ENCODE data around the gene LRRC37A3.
A peak's percentile ranks its signal among the peaks of the same experiment; 100 is the strongest.
"Not testable (repeated sequence)": the region's sequence is repeated elsewhere in the genome, so short reads cannot be mapped to it uniquely, and the experiment has no call there.

LRRC37A3 gene

GRCh38 chr17:64919289-64920025 is at the start of gene LRRC37A3:
Gene LRRC37A3, minus strand, starts transcription at chr17:64919478. Its CDS starts 22,221 bp downstream, at chr17:64897257.
- FAIRE-seq (peak; percentile 75), DNase-seq (ENCODE audit: insufficient read length, low spot score) (peak; percentile 65)
- TF ChIP-seq POLR2A (IDR thresholded peaks at IDR 0.05; ENCODE audit: low read depth, low read length): peak; percentile 75

GRCh38 chr17:64965873-64966287 is 46.6 kb upstream of the LRRC37A3 start:
- FAIRE-seq (peak; percentile 83), DNase-seq (ENCODE audit: insufficient read length, low spot score) (peak; percentile 22)
- peak; percentile 34; the same call in 1 of the 2 replicates for TF ChIP-seq POLR2A (IDR thresholded peaks at IDR 0.05; ENCODE audit: low read depth, low read length)

DNA sequence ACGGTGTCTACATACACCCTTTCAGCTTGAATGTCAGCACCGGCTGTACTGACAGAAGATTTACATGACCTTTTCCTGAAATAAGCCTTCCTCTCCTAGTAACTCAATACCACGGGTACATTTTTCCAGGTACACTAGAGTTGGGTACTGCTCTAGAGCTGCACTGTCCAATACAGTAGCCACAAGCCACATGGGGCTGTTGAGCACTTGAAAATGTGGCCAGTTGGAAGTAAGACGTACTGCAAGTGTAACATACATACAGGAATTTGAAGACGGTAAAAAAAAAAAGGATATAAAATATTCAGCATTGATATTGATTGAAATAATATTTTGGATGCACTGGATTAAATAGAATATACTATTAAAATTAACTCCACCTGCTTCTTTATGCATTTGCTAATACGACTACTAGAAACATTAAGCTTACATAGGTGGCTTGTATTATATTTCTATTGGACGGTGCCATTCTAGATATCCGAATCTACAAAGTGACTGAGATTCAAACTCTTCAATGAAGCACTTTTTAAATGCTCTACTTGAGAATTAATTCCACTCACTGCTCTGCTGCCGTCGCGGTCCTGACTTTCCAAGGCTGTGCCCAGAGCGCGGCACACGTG is 46.1 kb upstream of the LRRC37A3 start:
- DNase-seq (ENCODE audit: insufficient read length, low spot score); FAIRE-seq: not testable (repeated sequence)

- FAIRE-seq: peak; percentile 38
- TF ChIP-seq POLR2A (IDR thresholded peaks at IDR 0.05; ENCODE audit: low read depth, low read length): no peak
- DNase-seq (ENCODE audit: insufficient read length, low spot score): no peak
Measured at GRCh38 chr17:64964796-64965195, 45.5 kb upstream of the LRRC37A3 start.

GRCh38 chr17:64963814-64964213 is 44.5 kb upstream of the LRRC37A3 start:
- FAIRE-seq; DNase-seq (ENCODE audit: insufficient read length, low spot score): not testable (repeated sequence)

DNA sequence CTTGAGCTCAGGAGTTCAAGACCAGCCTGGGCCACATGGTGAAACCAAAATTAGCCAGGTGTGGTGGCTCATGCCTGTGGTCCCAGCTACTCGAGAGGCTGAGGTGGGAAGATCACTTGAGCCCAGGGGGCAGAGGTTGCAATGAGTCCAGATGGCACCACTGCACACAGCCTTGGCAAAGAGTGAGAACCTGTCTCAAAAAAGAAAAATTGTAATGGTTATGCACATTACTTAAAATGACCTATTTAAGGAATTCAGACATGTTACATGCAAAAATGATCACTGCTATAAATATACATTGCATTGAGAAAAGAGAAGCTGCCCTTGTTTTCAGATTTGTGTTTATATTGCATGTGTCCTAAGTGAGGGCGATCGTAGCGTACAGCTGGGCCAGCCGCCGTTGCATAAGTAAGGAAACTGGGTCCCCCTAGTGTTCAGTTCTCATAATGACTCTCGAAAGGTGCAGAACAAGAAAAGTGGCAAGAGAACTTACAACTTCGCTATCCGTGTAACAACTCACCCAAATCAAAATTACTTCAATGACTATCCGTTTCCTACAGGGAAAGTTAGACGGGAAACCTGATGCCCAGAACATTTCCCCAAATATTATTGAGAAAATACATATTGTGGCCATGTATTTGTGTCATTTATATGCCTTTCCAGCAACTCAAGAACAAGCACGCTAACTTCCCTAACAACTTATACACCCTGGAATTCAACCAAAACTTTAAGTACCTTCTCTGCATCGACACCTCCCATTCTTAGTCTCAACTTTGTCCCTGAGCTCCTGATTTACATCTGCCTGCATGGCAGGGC is 42.5 kb upstream of the LRRC37A3 start:
- peak; percentile 80 for FAIRE-seq
- not testable (repeated sequence) for DNase-seq (ENCODE audit: insufficient read length, low spot score)

DNA sequence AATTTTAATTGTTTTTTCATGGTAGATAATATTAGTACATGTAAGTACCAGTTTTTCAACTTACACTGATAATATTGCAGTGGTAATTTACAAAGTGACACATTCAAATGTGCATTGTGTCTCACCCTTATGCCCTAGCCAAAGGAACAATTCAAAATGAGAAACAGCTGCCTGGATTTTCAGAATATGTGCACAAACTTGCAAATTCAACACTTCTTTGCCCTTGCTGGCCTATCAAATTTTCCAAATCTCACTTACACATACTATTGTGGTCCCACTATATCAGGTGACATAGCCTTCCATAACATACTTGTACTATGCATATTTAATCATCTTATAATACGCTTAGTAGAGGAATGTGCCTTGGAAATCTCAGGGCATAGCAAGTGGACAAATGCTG is 32.6 kb upstream of the LRRC37A3 start:
- DNase-seq (ENCODE audit: insufficient read length, low spot score): no peak
- FAIRE-seq: no peak
- no peak for TF ChIP-seq POLR2A (IDR thresholded peaks at IDR 0.05; ENCODE audit: low read depth, low read length)

- FAIRE-seq: no peak
- TF ChIP-seq POLR2A (IDR thresholded peaks at IDR 0.05; ENCODE audit: low read depth, low read length): no peak
- no peak for DNase-seq (ENCODE audit: insufficient read length, low spot score)
Measured at GRCh38 chr17:64950871-64951270, 31.6 kb upstream of the LRRC37A3 start.

GRCh38 chr17:64947152-64947551 is 27.9 kb upstream of the LRRC37A3 start:
- FAIRE-seq: no peak

DNA sequence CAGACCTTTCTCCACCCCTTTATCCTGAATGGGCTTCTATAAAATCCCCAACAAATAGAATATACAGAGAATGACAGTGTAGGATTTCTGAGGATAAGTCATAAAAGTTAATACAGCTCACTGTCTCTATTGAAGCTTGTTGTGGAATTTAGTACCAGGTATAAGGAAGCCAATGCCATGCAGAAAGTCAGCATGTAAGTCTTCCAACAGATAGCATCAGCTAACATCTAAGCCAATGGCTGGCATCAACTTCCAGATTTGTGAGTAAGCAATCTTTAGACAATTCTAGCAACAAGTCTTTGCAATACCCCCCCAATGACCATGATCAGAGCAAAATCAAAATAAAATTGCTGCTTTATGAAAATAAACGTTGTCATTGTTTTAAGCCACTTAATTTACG is 22.5 kb upstream of the LRRC37A3 start:
- TF ChIP-seq POLR2A (IDR thresholded peaks at IDR 0.05; ENCODE audit: low read depth, low read length): no peak
- no peak for FAIRE-seq
- no peak for DNase-seq (ENCODE audit: insufficient read length, low spot score)

More at GRCh38 chr17:64947152-64947551, 27.9 kb upstream of the LRRC37A3 start:
- no peak for DNase-seq (ENCODE audit: insufficient read length, low spot score)
- no peak for TF ChIP-seq POLR2A (IDR thresholded peaks at IDR 0.05; ENCODE audit: low read depth, low read length)

GRCh38 chr17:64941045-64941444 is 21.8 kb upstream of the LRRC37A3 start:
- no peak for DNase-seq (ENCODE audit: insufficient read length, low spot score)
- no peak for TF ChIP-seq POLR2A (IDR thresholded peaks at IDR 0.05; ENCODE audit: low read depth, low read length)
- no peak for FAIRE-seq

- no peak for TF ChIP-seq POLR2A (IDR thresholded peaks at IDR 0.05; ENCODE audit: low read depth, low read length)
- FAIRE-seq (no peak), DNase-seq (ENCODE audit: insufficient read length, low spot score) (no peak)
Measured at GRCh38 chr17:64940055-64940454, 20.8 kb upstream of the LRRC37A3 start.

DNA sequence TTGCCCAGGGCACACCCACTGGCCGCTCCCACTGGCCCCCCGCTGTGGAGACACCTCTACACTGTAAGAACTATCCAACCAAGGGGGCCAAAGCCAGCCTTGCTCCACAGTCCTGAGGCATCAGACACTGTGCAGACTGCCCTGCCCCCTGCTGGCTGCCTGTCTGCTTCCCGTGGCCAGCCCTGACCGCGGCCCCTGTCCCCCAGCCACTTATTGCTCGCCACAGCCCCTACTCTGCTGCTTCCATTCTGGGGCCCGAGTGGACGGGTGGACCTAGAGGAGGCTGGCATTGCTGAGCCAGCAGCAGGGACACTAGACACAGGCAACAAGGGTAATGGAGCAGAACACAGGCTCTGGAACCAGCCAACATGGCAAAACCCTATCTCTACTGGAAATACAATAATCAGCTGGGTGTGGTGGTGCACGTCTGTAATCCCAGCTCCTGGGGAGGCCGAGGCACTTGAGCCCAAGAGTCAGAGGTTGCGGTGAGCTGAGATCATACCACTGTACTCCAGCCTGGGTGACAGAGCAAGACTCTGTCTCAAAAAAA is 19.7 kb upstream of the LRRC37A3 start:
- TF ChIP-seq POLR2A (IDR thresholded peaks at IDR 0.05; ENCODE audit: low read depth, low read length): no peak
- no peak for FAIRE-seq
- no peak for DNase-seq (ENCODE audit: insufficient read length, low spot score)

DNA sequence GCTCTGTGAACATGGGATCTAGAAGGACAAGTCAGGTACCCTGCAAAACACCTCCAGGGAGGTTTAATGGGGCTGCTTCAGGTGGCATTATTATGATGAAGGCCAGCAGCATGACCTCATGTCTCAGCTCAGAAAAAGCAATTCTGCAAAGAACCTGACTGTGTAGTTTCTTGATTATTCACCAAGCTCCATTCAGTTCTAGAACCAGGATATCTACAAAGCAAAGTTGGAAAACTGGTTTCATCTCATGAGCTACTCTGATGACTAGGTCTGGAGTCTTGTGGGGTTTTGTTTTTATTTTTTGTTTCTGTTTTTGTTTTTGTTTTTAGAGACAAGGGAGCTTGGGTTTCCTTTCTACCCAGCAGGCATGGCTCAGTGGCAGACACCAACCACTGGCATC is 19.0 kb upstream of the LRRC37A3 start:
- no peak for FAIRE-seq
- no peak for TF ChIP-seq POLR2A (IDR thresholded peaks at IDR 0.05; ENCODE audit: low read depth, low read length)

More for the DNA sequence above, 19.0 kb upstream of the LRRC37A3 start:
- DNase-seq (ENCODE audit: insufficient read length, low spot score): no peak

All from H54 (cell line).